Sigmoid colon (tissue), 4 donors: ENCODE measurements around the gene C8G.

Experiments used
- CTCF ChIP-seq, 4 experiments: fragments of 450-650 bp in 3 of 4; fragments of 200-600 bp in 1 of 4; IDR thresholded peaks; one replicate each; pipeline ENCODE4 v1.5.1; 2016 to 2019; ENCODE audit warnings: antibody characterized with exemption in 4 of 4, mild to moderate bottlenecking in 3 of 4, moderate library complexity in 2 of 4
- EP300 ChIP-seq, 4 donors: sonication (generic); formaldehyde crosslinking; IDR thresholded peaks; one replicate each; pipeline ENCODE4 v1.6.1; 2017; ENCODE audit warnings: antibody characterized with exemption in 4 of 4
- POLR2A ChIP-seq, 2 donors: fragments of 450-650 bp; IDR thresholded peaks; one replicate each; pipeline ENCODE4 v1.6.1; 2016; ENCODE audit warnings: antibody characterized with exemption in 2 of 2, mild to moderate bottlenecking in 2 of 2, moderate library complexity in 2 of 2
- POLR2AphosphoS5 ChIP-seq, 4 donors: sonication (generic); formaldehyde crosslinking; IDR thresholded peaks; one replicate each; pipeline ENCODE4 v1.6.1; 2017; ENCODE audit warnings: antibody characterized with exemption in 4 of 4

GRCh38 chr9:136949239-136949816 is 4.3 kb downstream of the C8G start:
- no peak for TF ChIP-seq CTCF (IDR thresholded peaks at IDR 0.05)
- TF ChIP-seq POLR2A (IDR thresholded peaks at IDR 0.05): no peak
- no peak for TF ChIP-seq POLR2AphosphoS5 (IDR thresholded peaks at IDR 0.05)
- no peak for TF ChIP-seq EP300 (IDR thresholded peaks at IDR 0.05)
